ENCODE data around the gene BICD2. TPM values are rescaled to one million over a fixed set of nuclear protein-coding genes. Genes with fewer than 3 reads are reported as not detected.
A peak's percentile ranks its signal among the peaks of the same experiment; 100 is the strongest.

Gene BICD2
- total and polyA plus RNA-seq, 9 of the 15 experiments (the other 6 are each of a cell fraction or from before 2014, with no cell fraction given) = 3.6 to 23.4 (median 11.8) TPM

DNA sequence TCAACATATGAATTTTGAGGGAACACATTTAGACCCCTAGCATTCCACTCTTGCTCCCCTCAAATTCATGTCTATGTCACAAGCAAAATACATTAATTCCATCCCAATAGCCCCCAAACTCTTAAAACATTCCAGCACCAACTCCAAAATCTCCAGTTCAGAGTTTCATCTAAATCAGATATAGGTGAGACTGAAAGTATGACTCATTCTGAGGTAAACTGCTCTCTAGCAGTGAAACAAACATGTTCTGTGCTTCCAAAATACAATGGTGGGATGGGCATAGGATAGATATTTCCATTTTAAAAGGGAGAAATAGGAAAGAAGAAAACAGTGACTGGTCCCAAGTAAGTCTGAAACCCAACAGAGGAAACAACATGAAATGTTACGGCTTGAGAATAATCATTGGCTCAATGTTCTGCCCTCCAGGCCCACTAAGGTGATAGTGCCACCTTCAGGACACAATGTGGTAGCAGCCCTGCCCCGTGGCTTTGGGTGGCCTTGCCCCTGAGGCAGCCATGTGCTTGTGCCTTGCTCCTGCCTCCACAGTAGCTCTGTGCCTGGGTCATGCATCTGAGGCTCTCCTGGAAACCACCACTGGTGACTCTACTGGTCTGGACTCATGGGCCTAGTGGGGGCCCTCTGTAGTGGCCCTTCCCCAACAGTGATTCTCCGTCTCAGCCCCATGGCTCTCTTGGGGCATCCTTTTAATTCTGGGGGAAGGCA, 58.3 kb downstream of the BICD2 start (continued):
- peak; percentile 55 for TF ChIP-seq FOSL1 (tag; conservative IDR thresholded peaks at IDR 0.05)
- TF ChIP-seq HOXB6 (CRISPR knock-in tag; IDR thresholded peaks at IDR 0.05; ENCODE audit: borderline replicate concordance) = no peak
- TF ChIP-seq, protein P1, sequence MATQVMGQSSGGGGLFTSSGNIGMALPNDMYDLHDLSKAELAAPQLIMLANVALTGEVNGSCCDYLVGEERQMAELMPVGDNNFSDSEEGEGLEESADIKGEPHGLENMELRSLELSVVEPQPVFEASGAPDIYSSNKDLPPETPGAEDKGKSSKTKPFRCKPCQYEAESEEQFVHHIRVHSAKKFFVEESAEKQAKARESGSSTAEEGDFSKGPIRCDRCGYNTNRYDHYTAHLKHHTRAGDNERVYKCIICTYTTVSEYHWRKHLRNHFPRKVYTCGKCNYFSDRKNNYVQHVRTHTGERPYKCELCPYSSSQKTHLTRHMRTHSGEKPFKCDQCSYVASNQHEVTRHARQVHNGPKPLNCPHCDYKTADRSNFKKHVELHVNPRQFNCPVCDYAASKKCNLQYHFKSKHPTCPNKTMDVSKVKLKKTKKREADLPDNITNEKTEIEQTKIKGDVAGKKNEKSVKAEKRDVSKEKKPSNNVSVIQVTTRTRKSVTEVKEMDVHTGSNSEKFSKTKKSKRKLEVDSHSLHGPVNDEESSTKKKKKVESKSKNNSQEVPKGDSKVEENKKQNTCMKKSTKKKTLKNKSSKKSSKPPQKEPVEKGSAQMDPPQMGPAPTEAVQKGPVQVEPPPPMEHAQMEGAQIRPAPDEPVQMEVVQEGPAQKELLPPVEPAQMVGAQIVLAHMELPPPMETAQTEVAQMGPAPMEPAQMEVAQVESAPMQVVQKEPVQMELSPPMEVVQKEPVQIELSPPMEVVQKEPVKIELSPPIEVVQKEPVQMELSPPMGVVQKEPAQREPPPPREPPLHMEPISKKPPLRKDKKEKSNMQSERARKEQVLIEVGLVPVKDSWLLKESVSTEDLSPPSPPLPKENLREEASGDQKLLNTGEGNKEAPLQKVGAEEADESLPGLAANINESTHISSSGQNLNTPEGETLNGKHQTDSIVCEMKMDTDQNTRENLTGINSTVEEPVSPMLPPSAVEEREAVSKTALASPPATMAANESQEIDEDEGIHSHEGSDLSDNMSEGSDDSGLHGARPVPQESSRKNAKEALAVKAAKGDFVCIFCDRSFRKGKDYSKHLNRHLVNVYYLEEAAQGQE (IDR thresholded peaks at IDR 0.05; ENCODE audit: borderline replicate concordance) = peak; percentile 20; the same call in 1 of the 2 replicates
- TF ChIP-seq, protein P1 (CRISPR knock-in tag; IDR thresholded peaks at IDR 0.05; ENCODE audit: low read depth) = no peak
- TF ChIP-seq, protein P2, sequence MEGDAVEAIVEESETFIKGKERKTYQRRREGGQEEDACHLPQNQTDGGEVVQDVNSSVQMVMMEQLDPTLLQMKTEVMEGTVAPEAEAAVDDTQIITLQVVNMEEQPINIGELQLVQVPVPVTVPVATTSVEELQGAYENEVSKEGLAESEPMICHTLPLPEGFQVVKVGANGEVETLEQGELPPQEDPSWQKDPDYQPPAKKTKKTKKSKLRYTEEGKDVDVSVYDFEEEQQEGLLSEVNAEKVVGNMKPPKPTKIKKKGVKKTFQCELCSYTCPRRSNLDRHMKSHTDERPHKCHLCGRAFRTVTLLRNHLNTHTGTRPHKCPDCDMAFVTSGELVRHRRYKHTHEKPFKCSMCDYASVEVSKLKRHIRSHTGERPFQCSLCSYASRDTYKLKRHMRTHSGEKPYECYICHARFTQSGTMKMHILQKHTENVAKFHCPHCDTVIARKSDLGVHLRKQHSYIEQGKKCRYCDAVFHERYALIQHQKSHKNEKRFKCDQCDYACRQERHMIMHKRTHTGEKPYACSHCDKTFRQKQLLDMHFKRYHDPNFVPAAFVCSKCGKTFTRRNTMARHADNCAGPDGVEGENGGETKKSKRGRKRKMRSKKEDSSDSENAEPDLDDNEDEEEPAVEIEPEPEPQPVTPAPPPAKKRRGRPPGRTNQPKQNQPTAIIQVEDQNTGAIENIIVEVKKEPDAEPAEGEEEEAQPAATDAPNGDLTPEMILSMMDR (IDR thresholded peaks at IDR 0.05 in 2 of 3, conservative IDR thresholded peaks at IDR 0.05 in 1 of 3; ENCODE audit: insufficient read depth in 2 of 3, low read depth in 1 of 3, low read length in 3 of 3) = peak; percentile 69 to 71 (median 70)
- TF ChIP-seq, protein P3, sequence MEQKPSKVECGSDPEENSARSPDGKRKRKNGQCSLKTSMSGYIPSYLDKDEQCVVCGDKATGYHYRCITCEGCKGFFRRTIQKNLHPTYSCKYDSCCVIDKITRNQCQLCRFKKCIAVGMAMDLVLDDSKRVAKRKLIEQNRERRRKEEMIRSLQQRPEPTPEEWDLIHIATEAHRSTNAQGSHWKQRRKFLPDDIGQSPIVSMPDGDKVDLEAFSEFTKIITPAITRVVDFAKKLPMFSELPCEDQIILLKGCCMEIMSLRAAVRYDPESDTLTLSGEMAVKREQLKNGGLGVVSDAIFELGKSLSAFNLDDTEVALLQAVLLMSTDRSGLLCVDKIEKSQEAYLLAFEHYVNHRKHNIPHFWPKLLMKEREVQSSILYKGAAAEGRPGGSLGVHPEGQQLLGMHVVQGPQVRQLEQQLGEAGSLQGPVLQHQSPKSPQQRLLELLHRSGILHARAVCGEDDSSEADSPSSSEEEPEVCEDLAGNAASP (IDR thresholded peaks at IDR 0.05) = no peak
- TF ChIP-seq ESRRB (CRISPR knock-in tag; IDR thresholded peaks at IDR 0.05; ENCODE audit: borderline replicate concordance) = no peak
- TF ChIP-seq, protein P4, sequence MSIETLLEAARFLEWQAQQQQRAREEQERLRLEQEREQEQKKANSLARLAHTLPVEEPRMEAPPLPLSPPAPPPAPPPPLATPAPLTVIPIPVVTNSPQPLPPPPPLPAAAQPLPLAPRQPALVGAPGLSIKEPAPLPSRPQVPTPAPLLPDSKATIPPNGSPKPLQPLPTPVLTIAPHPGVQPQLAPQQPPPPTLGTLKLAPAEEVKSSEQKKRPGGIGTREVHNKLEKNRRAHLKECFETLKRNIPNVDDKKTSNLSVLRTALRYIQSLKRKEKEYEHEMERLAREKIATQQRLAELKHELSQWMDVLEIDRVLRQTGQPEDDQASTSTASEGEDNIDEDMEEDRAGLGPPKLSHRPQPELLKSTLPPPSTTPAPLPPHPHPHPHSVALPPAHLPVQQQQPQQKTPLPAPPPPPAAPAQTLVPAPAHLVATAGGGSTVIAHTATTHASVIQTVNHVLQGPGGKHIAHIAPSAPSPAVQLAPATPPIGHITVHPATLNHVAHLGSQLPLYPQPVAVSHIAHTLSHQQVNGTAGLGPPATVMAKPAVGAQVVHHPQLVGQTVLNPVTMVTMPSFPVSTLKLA (conservative IDR thresholded peaks at IDR 0.05) = 0 out of 4 replicates have a peak, but pooled peaks of 1 of the 2 experiments have one; percentile 18
- TF ChIP-seq, protein P5, sequence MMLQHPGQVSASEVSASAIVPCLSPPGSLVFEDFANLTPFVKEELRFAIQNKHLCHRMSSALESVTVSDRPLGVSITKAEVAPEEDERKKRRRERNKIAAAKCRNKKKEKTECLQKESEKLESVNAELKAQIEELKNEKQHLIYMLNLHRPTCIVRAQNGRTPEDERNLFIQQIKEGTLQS (IDR thresholded peaks at IDR 0.05) = peak; percentile 75
- TF ChIP-seq, protein P5 (CRISPR knock-in tag; conservative IDR thresholded peaks at IDR 0.05) = no peak
